ENCODE measurements around the gene NPHP4. TPM values are rescaled to one million over a fixed set of nuclear protein-coding genes. Genes with fewer than 3 reads are reported as not detected.
"Not testable (repeated sequence)": the region's sequence is repeated elsewhere in the genome, so short reads cannot be mapped to it uniquely, and the experiment has no call there.

The NPHP4 gene
- total RNA-seq, 1 experiment from 2014 or later = 1.9 TPM

DNA sequence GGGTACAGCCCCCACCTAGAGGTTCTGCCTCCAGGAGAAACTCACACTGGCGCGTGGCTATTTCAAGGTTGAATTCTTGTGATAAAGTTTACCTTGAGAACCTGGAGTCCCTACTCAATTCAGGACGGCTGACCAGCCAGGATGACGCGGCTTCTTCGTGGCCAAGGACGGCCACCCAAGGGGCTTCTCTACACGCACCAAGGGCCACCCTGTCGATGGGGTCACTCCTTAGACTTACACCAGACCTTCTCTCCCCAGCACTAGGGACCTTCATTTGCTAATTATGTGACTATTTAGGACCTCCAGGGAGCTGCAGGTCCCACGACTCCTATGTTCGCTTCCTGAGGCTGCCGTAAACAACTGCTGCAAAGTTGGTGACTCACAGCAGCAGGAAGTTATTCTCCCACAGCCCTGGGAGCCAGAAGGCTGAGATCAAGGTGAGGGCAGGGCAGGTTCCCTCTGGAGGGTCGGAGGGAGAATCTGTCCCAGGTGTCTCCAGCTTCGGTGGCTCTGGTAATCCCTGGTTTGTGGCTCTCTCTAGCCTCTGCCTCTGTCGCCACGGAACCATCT is 135.9 kb downstream of the NPHP4 start:
- peak; percentile 2 for DNase-seq (ENCODE audit: low spot score)

DNA sequence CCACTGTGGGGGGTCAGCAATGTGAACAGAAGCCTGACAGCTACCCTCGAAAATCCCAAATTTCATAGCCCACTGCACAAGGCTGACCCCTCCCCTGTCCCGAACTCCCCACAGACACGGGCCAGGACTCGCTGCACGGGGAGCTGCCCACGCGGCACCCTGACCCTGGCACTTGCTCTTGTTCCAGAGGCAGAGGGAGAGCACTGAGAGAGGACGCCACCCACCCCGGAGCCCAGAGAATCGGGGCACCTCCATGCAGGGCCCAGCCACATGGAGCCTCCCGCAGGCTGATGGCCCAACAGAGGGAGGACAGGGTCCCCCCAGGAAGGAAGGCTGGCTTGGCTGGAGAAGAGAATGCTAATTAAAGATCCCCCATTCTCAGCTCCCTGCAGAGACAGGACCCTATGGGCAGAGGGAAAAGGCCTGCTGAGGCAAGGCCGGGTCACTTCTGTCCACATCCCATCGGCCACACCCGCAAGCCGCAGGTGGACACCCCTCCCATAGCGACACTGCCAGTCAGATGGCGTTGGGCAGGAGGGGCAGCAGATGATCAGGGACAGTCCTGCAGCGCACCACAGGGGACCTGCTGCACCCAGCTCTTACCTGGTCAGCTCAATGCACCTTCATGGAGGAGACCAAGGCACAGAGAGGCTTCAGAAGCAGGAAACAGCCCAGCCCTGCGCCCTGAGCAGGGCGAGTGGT is 136.9 kb downstream of the NPHP4 start:
- DNase-seq (ENCODE audit: low spot score) = no peak

DNA sequence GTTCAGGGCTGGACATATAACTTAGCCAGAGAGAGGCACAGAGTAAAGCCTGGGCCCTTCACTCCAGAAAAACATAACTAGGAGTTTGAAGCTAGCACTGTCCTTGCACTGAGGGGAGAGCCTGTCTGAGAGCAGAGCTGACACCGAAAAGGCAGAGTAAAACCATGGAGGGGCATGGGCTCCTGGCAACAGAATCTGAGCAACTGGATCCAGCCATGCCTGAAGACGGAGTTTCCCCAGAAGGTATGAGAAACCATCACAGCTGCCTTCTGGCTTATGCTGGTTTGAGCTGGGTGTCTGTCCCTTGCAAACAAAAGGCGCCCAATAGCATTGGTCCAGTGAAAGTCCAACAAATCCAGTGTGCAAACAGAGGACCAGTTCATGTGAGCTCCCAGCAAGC is 137.5 kb downstream of the NPHP4 start:
- DNase-seq (ENCODE audit: low spot score) = no peak

DNA sequence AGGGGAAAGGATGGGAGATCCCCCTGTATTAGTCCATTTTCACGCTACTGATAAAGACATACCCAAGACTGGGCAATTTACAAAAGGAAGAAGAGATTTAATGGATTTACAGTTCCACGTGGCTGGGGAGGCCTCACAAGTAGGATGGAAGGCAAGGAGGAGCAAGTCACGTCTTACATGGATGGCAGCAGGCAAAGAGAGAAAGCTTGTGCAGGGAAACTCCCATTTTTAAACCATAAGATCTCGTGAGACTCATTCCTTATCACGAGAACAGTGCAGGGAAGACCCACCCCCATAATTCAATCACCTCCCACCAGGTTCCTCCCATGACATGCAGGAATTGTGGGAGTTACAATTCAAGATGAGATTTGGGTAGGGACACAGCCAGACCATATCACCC is 138.4 kb downstream of the NPHP4 start:
- not testable (repeated sequence) for DNase-seq (ENCODE audit: low spot score)

DNA sequence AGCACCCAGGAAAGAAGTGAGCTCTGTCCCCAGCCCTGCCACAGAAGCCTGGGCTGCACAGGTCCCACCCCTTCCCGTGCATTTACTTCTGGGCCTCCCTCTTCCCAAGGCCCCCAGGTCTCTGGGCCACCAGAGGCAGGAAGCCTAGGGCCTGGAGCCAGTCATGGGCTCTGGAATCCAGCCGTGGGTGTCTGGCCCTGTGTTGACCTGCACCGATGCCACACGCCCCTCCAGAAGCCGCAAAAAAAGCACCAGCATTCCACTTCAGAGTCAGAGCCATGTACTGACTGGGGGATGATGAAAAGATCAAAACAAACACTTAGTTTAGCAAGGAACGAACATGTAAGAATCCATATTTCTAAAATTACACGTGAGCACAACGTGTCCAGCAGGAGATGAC is 141.7 kb downstream of the NPHP4 start:
- no peak for DNase-seq (ENCODE audit: low spot score)

DNA sequence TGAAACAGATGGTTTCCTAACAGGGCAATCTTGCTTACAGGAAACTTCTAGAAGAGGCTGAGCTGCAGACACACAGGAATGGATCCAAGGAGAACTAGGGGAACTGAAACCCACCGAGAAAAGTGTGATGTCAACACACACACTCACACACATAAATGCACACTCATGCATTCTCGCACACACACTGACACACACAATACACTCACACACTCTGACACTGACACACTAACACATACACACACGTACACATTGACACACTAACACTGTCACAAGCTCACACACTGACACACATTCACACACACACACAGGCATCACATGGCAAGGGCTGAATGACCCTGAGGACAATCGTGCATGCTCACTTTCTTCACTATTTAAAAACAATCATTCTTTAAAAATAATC is 142.7 kb downstream of the NPHP4 start:
- DNase-seq (ENCODE audit: low spot score) = no peak

DNA sequence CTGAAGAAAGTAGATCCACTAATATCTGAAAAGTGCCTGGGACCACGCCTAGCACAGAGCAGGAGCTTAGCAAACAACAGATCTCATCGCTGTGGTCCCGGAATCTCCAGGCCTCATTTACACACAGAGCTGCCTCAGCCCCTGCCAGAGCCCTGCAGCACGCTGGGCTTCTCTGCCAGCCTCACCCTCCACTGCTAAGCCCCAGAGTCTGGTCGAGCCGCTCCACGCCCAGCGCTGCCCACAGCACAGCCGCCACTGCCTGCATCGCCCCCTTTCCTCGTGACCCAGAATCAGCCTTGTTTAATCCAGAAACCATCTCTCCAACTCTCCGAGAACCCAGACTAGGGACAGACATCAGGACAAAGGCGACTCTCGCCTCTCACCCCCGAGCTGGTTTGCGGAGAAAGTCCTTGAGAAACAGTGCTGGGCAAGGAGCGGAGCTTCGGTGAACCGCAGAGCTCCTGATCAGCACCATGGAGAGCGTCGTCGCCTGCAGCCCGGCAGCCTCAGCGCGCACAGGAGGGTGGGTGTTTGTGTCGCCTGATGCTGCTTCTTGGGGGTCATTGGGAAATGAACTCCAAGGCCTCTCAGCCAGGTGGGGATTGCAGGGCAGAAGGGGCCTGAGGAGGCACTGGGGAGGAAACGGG is 145.1 kb downstream of the NPHP4 start:
- DNase-seq (ENCODE audit: low spot score) = no peak

DNA sequence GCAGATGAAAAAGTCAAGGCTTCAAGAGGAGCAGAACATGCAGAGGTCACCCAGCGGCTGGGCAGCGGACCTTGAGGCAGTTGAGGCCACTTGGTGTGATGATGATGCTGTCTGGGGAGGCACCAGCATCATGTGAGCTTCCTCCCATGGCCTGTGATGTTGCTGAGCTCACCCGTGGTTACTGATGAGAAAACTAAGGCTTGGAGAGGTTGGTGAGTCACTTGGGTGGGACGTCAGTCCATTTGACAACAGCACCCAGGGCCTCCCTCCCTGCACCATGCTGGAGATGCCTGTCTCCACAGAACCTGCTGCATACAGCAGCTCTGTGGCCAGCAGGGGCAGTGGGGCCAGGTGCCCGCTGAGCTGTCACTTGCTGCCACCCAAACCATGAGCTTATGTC is 146.8 kb downstream of the NPHP4 start:
- DNase-seq (ENCODE audit: low spot score) = peak; percentile 14

DNA sequence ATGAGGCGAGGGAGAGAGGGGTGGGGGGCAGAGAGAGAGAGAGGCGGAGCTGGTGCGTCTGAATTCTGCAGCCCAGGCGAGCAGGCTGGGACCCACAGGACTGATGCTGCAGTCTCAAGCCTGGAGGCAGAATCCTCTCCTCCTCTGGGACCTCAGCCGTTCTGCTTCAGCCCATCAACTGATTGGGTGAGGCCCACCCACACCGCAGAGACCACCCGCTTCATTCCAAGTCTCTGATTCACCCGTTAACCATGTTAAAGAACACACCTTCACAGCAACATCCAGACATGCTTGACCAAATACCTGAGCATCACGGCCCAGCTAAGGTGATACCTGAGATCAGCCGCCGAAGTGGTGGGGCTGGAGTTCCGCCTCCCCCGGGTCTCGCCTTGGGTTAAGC is 147.8 kb downstream of the NPHP4 start:
- no peak for DNase-seq (ENCODE audit: low spot score)

DNA sequence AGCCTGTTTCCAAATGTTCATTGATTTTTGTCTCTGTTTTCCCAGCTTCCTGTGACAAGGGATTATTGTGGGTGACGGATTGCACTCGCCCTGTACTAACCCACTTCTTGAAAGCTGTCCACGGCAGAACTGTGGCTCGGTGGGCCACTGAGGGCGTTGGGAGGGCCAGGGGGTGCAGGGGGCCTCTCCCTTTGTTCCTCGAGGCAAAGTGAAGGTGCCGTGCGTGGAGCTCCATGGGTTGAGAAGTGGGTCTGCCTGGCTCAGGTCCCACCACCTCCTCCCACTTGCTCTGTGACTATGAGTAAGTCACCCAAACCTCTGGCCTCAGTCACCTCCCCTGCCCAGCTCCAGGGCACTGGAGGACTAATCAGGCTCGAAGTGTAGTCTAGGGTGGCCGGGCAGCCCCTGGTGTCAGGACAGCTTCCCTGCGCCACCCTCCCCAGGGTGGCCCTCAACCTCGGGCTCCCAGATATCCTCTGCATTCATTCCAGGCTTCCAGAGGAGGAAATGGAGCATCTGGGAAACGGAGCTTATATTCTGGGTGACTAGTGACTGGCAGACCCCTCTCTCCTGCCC is 148.6 kb downstream of the NPHP4 start:
- DNase-seq (ENCODE audit: low spot score) = no peak

DNA sequence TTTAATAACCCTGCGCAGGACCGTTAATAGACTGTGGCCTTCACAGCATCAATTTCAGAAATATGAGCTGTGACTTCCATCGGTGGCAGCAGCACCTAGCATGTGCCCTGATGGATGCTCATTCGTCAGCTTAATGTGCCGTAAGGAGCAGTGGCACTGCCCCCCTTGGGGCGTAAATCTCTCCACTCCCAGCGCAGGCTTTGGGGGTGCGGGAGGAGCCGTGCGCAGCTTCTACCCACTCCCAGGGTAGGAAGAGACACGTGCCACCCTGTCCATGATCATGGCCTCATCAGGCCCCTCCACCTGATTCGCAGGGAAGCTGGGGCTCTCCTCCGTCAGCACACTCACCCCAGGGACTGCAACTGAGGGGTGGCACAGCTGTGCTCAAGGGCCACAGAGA is 149.5 kb downstream of the NPHP4 start:
- DNase-seq (ENCODE audit: low spot score) = no peak

DNA sequence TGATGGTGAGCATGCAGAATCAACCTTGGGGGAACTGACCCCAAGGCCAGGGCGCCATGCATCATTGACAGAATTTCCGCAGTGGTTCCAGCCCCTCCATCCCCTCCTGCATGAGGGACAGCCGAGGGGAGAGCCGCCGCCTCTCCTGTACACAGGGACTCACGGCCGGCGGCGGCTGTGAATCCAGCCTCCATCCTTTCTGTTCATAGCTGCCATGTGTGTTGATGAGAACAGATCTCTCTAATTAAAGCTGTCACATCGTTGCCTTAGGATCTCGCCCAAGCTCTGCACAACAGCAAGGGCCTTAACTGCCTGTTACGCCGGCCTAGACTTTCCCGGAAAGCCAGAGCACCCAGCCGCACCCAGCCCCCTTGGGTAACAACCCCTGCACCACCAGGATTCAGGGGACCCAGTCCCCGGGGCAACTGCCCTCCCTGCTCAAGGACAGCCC is 151.6 kb downstream of the NPHP4 start:
- no peak for DNase-seq (ENCODE audit: low spot score)

DNA sequence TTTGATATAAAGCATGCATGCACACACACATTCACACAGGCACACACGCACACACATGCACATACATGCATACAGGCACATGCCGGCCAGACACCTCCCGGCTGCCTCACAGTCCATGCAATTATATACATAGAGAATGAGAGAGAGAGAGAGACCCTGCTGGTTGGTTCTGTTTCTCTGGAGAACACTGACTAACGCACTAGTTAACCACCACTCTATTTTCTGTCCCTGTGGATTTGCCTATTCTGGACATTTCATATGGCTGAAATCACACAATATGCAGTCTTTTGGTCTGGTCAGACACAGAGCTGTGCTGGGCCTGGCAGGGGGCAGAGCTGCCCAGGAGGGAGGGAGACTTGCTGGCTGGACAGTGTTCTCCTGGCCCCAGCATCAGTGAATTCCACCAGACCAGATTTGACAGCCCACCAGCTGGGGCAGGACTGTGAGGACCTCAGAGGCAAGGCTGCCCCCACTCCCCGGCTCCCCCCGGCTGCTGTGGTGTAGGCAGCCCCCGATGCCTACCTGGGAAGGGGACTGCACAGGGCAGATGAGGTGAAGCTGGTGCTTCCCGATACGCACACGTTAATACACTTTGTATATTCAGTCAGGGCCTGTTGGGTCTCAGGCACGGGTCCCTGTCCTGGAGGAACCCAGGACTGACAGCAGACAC is 152.2 kb downstream of the NPHP4 start:
- DNase-seq (ENCODE audit: low spot score) = no peak

DNA sequence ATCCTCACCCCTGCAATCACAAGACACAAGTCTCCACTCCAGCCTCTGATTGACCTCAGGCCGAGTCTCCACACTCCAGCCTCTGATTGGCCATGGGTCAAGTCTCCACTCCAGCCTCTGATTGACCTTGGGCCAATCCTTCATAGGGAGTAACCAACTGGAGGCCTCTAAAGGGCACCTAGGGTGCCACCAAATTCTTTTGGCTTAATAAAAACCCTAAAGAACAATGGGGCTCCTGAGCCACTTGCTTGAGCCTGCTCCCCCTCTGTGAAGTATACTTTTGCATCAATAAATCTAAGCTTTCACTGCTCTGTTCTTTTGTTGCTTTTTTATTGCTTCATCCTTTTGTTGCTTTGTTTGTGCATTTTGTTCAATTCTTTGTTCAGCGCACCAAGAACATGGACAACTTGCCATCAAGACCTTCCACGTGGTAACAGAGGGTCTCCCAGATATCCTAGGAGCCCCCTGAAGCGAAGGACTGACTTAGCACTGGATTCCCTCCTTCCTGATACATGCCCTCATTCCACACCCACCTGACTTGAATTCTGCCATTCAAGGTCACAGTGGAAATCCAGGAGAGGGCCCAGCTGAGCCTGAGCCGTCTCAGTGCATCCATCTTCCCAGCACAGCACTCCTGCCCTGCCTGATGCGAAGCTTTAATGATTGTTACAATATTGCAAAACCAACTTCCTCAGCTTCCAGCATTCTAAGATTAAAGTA is 152.9 kb downstream of the NPHP4 start:
- DNase-seq (ENCODE audit: low spot score) = no peak

DNA sequence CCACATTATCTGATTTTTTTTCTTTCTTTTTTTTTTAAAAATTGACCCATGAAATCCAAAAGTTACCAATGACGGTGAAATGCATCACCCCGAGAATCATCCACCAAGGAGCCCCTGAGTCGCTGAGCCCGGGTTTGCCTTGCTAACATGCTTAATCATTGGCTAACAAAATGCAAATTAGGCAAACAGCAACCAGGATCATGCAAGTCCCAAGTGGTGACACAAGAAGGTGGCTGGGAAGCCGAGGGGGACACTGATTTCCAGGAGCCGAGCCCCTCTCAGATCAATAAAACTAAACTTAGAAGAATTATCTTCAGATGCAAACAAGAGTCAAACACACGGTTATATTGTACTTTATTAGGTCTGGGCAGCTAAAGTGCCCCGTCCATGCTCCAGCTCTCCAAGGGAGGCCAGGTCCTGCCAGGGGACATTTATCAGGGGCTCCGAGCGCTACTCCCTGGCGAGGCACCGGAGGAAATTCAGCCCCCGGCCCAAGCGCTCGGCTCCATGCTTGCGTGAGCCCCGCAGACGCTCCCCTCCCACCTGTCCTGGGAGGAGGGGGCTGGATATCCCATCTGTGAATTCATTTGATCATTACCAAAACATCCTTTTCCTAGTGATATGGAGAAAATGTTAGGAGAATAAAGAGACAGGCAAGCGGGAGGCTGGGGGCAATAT is 154.1 kb downstream of the NPHP4 start:
- no peak for DNase-seq (ENCODE audit: low spot score)

DNA sequence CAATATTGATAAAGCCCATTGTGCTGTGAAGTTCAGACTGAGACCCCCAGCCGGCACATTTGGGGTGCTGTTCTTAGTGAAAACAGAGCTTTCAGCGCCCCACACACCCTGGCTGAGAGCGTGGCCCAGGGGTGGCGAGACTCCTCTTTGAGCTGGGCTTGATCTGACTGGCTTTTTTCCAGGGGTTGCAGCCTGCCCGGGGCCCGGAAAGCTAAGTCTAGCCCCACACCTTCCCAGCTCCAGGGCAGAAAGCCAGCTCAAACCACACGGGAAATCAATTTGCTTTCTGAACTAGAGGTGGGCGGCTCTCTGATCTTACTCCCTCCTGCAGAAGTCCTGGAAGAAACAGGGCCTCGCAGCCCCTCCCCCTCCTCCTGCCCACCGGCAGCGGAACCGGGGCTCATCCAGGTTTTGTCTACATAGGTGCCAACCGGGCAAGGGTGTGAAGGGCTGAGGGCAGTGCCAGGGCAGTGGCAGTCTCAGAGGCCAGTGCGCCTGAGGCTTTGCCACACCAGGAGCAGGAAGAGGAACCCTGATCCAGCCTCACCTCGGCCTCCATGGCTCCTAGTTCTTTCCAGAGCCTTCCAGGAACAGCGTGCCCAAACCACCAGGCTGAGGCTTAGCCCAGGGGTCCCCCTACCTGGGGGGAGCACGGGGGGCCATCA is 155.3 kb downstream of the NPHP4 start:
- DNase-seq (ENCODE audit: low spot score) = no peak

DNA sequence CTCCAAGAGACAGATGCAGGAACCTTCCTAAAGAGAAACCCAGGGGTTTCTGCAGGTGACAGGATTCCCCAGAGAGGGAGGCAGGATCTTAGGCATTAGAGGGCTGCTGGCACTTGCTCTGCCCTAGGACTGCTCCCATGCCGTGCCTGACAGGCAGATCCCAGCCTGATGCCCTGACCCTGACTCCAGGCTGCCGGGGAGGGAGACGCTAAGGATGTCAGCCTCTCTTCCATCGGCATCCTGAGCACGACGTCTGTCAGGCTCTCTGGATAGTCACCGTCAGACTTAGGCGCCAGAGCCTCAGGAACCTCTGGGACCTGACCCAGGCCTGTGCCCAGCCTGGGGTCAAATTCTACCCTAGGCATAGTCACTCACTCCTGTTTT is 157.1 kb downstream of the NPHP4 start:
- DNase-seq (ENCODE audit: low spot score) = no peak

DNA sequence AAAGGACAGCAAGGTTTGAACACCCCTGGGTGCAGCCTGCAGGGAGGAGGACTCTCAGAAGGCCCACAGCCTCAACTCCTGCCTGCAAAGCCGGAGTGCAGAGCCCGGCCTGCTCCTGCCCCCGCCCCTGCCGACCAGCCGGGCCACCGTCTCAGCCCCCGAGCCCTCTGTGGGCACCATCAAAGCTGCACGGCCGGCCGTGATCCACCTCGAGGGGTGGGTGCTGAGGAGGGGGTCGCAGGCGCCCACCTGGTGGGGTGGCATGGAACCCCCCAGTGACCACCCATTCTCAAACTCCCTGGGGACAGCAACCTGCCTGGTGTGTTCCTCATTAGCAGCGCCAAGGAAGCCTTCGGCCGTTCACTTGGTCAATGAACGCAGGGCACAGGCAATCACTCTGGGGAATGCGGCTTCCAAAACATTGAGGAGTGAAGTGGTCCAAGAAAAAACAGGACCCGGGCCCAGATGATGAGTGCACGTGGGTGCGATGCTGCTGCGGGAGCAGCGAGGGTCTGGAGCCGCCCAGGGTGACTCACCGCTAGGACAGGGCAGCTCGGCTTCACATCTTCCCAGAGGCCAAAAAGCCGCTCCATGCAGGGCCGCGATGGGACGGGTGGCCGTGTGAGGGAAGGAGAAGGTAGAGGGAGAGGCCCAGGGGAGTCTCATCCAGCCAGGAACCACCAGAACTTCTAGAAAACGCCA is 157.6 kb downstream of the NPHP4 start:
- DNase-seq (ENCODE audit: low spot score) = no peak

DNA sequence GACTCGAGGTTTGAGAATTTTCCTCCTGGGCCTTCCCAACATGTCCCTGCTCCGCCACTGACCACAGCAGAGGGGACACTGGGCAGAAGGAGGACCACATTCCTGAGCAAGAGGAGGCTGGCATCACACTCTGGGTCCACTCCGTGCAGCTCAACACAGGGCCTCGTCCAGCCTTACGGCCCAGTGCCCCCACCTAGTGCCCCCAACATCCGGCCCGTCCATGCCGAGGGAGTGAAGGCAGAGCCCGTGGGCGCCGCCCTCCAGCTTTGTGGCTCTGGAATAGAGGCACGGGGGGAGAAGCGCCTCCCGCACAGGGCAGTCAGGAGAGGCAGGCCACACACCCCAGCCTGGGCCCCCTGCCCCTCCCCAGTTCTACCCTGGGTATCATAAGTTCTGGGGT is 158.3 kb downstream of the NPHP4 start:
- DNase-seq (ENCODE audit: low spot score) = no peak
